TTC549 (cell line): Measurements from ENCODE around the gene PDZD11.
"Not testable (repeated sequence)": the region's sequence is repeated elsewhere in the genome, so short reads cannot be mapped to it uniquely, and the experiment has no call there.

Source experiments
- FAIRE-seq: peaks from 2 replicates; lab custom pipeline; 2012; peaks lifted over from hg19 to GRCh38; lab: Jason Lieb, UNC

PDZD11 gene

DNA sequence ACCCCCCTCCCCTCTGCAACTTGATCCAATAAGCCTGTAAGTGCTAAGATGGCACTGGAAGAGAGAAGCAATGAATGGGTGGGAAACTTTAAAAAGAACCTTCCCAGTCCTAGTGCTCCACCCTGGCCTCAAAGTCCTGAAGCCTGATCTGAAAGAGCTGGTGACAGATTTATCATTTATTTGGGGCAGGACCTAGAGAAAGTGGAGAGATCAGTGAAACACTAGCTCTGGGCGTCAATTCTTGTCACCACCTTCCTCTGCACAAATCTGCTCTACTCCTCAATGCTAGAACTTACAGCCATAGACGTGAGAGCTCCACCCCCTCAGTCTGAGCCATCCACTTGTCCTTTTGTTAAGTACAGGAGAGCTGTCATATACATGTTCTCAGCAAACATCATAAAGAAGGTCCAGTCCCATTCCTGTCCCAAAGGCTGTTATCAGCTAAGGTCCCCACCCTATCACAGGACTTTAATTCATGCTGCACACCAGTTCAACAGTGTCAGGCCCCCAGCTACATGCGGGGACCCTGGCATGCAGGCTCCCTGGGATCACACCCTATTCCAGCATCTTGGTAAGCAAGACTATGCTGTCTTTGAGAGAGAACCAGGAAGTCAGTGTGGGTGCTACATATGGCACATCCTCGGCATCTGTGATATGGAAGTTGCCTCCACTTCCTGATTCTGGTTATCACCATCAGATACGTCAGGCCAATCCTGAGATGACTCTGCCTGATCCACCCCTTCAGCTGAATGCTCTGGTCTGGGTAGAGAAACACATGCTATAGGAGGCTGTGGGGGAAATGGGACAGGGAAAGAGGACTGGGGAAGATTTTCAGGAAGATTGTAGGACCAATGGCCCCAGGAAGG, 32.1 kb downstream of the PDZD11 start:
- no peak for FAIRE-seq

DNA sequence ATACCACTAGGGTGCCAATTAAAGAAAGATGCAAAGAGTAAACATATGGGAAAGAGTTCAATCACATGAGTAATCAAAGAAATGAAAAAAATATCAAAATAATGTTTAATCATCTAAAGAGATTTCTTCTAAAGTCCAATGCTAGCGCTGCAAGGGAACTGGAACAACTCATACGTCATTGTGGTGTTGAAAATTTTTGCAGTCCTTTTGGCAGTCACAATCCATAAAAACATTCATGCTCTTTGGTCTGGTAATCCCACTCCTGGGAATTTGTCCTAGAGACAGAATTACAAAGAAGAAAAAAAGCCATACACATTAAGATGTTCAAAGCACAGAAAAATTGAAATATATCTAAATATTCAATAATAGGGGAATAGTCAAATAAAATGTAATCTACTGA, 34.3 kb downstream of the PDZD11 start:
- no peak for FAIRE-seq

DNA sequence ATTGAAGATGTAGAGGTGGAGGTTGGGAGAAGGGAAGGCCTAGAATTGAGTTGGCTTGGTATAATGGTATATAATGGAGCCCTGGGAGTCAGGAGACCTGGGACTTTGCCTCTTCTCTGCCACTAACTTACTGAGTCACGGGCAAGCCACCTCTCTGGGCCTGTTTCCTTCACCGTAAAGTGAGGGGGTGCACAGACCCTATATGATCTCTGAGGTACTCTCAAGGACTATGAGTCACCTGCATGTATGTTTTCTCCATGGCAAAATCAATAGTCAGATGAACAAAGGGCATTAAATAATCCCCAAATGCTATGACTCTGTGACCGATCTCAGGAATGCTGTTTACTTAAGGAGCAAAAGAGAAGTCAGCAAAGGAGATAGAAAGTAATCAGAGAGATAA, 34.8 kb downstream of the PDZD11 start:
- FAIRE-seq = no peak

DNA sequence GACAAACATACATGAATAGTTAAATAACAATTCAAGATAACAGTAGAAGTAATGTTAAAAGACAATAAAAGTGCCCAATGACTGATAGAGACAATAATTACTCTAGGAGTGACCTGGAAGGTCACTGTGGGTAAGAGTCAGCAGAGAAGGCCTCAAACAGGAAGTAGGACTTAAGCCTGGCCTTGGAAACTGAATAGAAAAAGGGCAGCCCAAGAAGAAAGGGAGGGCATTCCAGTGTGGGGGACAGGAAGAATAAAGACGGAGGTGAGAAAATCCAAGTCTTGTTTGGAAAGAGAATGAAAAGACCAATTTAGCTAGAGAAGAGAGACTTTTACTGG, 35.7 kb downstream of the PDZD11 start:
- no peak for FAIRE-seq

DNA sequence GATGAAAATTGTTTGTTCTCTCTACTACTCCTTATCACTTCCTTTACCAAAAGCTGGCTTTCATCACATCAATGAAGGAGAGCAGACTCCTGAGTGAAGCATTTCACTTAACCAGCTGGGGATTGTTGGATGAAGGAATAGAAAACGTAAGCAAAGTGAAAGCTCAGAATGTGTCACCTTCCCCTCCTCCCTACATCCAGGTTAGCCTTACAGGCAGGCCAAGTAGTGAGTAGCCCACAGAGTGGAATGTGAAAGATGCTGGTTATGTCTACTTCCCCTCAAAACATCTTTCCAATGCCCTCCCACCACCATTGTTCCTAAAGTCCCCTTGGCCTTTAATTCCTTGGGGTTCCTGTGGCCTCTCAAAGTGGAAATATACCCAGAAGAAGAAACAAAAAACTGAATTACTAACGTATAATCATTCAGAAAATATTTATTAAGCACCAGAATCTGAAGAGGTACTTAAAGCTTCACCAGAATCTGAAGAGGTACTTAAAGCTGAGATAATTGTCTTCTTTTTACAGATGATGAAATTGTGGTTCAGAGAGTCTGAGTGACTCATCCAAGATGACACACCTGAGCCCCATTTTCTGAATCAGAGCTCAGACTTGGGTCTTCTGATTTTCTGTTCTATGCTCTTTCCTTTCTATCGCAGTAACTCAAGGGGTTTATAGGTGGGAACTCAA, 36.2 kb downstream of the PDZD11 start:
- no peak for FAIRE-seq

DNA sequence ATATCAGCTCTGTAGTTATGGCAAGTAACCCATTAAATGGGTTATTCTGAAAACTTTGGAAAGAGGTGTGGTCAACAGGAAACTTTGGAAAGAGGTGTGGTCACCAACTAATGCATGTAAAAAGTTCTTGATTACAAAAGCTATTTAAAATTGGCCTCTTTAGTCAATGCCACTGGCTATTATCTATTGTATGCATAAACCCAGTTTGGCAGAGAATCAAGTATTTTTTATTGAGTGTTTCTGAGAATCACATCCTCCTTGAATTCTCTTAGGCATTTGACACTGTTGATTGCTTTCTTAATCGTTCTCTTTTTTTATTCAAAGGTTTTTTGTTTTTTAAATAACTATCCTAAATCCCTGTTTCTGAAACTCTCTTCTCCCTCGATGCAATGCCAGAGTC, 37.2 kb downstream of the PDZD11 start:
- FAIRE-seq = no peak

DNA sequence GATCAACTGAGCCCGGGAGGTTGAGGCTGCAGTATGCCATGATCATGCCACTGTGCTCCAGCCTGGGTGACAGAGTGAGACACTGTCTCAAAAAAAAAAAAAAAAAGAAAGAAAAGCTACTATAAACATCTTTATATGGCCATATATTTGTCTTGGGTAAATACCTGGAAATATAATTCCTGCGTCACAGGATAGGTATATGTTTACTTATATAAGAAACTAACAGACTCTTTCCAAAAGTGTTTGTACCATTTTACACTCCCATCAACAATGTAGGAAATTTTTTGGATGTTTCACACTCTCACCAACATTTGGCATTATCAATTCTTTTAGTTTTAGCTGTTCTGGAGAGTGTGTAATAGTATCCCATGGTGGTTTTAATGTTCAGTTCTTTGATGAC, 42.5 kb downstream of the PDZD11 start:
- FAIRE-seq = no peak

DNA sequence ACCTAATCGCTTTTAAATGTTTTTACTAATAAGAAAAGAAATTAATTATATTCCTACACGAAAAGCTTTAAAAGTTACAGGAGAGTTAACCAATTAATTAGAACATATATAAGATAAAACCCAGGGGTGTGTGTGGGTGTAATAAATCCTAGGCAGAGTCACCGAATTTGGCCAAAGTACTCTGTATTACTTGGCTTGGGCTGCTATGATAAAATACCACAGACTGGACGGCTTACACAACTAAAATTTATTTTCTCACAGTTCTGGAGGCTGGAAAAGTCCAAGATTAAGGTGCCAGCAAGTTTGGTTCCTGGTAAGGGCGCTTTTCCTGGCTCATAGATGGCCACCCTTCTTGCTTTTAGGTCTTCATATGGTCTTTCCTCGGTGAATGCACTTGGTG, 44.8 kb downstream of the PDZD11 start:
- FAIRE-seq = no peak

DNA sequence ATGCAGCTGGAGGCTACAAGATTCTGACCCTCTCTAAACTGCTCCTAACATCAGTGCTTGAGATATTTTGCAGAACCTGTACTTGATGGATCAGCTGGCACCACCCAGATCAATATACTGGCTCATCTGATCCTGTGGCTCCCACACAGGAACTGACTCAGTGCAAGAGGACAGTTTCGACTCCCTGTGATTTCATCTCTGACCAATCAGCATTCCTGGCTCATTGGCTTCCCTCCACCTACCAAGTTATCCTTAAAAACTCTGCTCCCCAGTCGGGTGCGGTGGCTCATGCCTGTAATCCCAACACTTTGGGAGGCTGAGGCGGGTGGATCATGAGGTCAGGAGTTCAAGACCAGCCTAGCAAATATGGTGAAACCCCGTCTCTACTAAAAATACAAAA, 46.1 kb downstream of the PDZD11 start:
- FAIRE-seq = not testable (repeated sequence)

DNA sequence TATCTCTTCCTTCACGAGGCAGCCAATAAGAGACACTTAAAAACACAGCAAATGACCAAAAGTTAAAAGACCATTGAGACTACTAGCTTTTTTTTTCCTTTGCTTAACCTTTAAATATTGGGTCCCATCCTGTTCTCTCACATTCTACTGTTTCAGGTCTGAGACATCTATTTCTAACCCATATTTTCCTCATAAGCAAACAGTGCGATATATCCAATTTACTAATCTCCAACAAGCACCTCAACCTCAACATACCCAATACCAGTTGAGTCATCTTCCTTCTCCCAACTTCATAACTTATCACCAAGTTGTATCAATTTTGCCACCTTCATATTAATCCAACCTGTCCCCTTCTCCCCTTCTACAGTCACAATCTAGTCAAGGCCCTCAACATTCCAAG, 48.2 kb downstream of the PDZD11 start:
- FAIRE-seq = no peak

DNA sequence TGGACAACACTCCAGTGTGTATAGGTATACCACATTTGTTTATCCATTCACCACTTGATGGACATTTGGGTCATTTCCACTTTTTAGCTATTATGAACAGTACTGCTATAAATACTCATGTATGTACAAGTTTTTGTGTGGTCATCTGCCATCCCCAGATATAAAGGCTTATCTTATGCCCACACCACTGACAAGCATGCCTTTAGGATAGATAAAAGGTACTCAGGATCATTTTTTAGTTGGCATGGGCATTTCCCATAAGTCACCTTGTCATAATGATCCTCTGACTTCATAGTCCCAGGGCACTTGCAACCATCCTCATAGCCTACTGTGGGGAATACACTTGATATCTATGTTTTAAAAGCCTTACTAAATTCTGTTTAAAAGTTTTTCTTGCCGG, 49.0 kb downstream of the PDZD11 start:
- no peak for FAIRE-seq
